Liver (tissue), 9 donors: ENCODE measurements around the gene IFNGR2. TPM values are rescaled to one million over a fixed set of nuclear protein-coding genes. Genes with fewer than 3 reads are reported as not detected.

Experiments used
- DNase-seq: peaks from one replicate; pipeline ENCODE4 v3.0.0-alpha.2; 2017; ENCODE audit warnings: low spot score
- H3K27ac ChIP-seq, 2 donors: one replicate each; pipeline ENCODE4 v1.7.0; 2013; ENCODE audit warnings: inconsistent platforms in 2 of 2, low read length in 2 of 2, control low read depth in 1 of 2, low read depth in 1 of 2, mild to moderate bottlenecking in 1 of 2
- H3K27me3 ChIP-seq, 4 donors: one replicate each; pipeline versions ENCODE4 v1.6.1 to v1.7.0; 2013; ENCODE audit warnings: low read length in 3 of 4, inconsistent platforms in 1 of 4, mild to moderate bottlenecking in 1 of 4, moderate library complexity in 1 of 4; ENCODE audit not compliant: control insufficient read depth in 4 of 4, insufficient read depth in 4 of 4
- H3K36me3 ChIP-seq, 4 donors: one replicate each; pipeline versions ENCODE4 v1.6.1 to v1.7.0; 2013; ENCODE audit warnings: low read length in 3 of 4, mild to moderate bottlenecking in 3 of 4, low read depth in 1 of 4, moderate library complexity in 1 of 4; ENCODE audit not compliant: control insufficient read depth in 4 of 4, insufficient read depth in 3 of 4
- H3K4me1 ChIP-seq, 4 donors: one replicate each; pipeline versions ENCODE4 v1.6.1 to v1.7.0; 2013; ENCODE audit warnings: low read length in 3 of 4, mild to moderate bottlenecking in 3 of 4, moderate library complexity in 1 of 4; ENCODE audit not compliant: control insufficient read depth in 4 of 4, insufficient read depth in 4 of 4
- H3K4me3 ChIP-seq, 3 donors: one replicate each; pipeline versions ENCODE4 v1.6.1 to v1.7.0; 2013; ENCODE audit warnings: low read length in 3 of 3, control low read depth in 1 of 3, low read depth in 1 of 3, mild to moderate bottlenecking in 1 of 3
- H3K9ac ChIP-seq, 2 donors: one replicate each; pipeline ENCODE4 v1.7.0; 2013; ENCODE audit warnings: low read length in 2 of 2, mild to moderate bottlenecking in 2 of 2, moderate library complexity in 2 of 2, control low read depth in 1 of 2, low read depth in 1 of 2
- H3K9me3 ChIP-seq, 4 donors: one replicate each; pipeline versions ENCODE4 v1.6.1 to v1.7.0; 2013; ENCODE audit warnings: low read length in 3 of 4; ENCODE audit not compliant: control insufficient read depth in 4 of 4
- EGR1 ChIP-seq, 2 donors: IDR thresholded peaks; 2 replicates each; pipeline ENCODE4 v1.6.1; 2016 to 2018; ENCODE audit warnings: antibody characterized with exemption in 2 of 2, low read depth in 2 of 2
- FOXA1 ChIP-seq: IDR thresholded peaks from 2 replicates; pipeline ENCODE4 v1.6.1; 2016; ENCODE audit warnings: antibody characterized with exemption
- GABPA ChIP-seq, 2 donors: IDR thresholded peaks in 1 of 2; conservative IDR thresholded peaks in 1 of 2; 2 replicates each; pipeline ENCODE4 v1.6.1; 2016; ENCODE audit warnings: antibody characterized with exemption in 2 of 2, mild to moderate bottlenecking in 1 of 2, moderate library complexity in 1 of 2
- HNF4A ChIP-seq, 2 donors: conservative IDR thresholded peaks; 2 replicates each; pipeline ENCODE4 v1.6.1; 2016; ENCODE audit warnings: antibody characterized with exemption in 2 of 2, mild to moderate bottlenecking in 2 of 2
- HNF4G ChIP-seq: IDR thresholded peaks from 2 replicates; pipeline ENCODE4 v1.6.1; 2016; ENCODE audit warnings: antibody characterized with exemption
- JUND ChIP-seq, 2 donors: IDR thresholded peaks; 2 replicates each; pipeline ENCODE4 v1.6.1; 2016; ENCODE audit warnings: antibody characterized with exemption in 2 of 2
- MAX ChIP-seq: IDR thresholded peaks from 2 replicates; pipeline ENCODE4 v1.6.1; 2016; ENCODE audit warnings: antibody characterized with exemption
- NR2F2 ChIP-seq: IDR thresholded peaks from 2 replicates; pipeline ENCODE4 v1.6.1; 2016; ENCODE audit warnings: antibody characterized with exemption
- RAD21 ChIP-seq, 2 donors: IDR thresholded peaks; 2 replicates each; pipeline ENCODE4 v1.6.1; 2016; ENCODE audit warnings: antibody characterized with exemption in 2 of 2, mild to moderate bottlenecking in 2 of 2
- RXRA ChIP-seq, 2 donors: IDR thresholded peaks; 2 replicates each; pipeline ENCODE4 v1.6.1; 2017 to 2018; ENCODE audit warnings: antibody characterized with exemption in 2 of 2, mild to moderate bottlenecking in 1 of 2
- TAF1 ChIP-seq: conservative IDR thresholded peaks from 2 replicates; pipeline ENCODE4 v1.6.1; 2016; ENCODE audit warnings: antibody characterized with exemption, mild to moderate bottlenecking
- YY1 ChIP-seq: IDR thresholded peaks from 2 replicates; pipeline ENCODE4 v1.6.1; 2016; ENCODE audit warnings: antibody characterized with exemption, mild to moderate bottlenecking
- WGBS: extraction: QIAGEN DNeasy Blood & Tissue Kit; methylation state at CpG from one replicate; pipeline ENCODE4 v1.1.7; 2013; 5-methylcytosine and 5-hydroxymethylcytosine counted together
- polyA plus RNA-seq, 2 donors: library from polyadenylated mRNA; stranded (reverse) in 1 of 2; unstranded in 1 of 2; fragments of 200-250 nt in 1 of 2; fragments of >200 nt in 1 of 2; fragmentation: Nextera tagmentation in 1 of 2; extraction: Ambion mirVana in 1 of 2; gene quantifications; one replicate each; pipeline versions ENCODE4 v1.2.1 to v1.2.3, GENCODE V29; 2013 to 2015
- total RNA-seq, 2 donors: library from RNA; depleted of rRNA; stranded (reverse); fragments of >200 nt; gene quantifications; one replicate each; pipeline ENCODE4 v1.2.3, GENCODE V29; 2014
- TF ChIP-seq, protein P1 (sequence below): fragments of 150-350 bp; IDR thresholded peaks from 2 replicates; pipeline ENCODE4 v1.5.1; 2017; ENCODE audit warnings: improper control_type of control experiment, low read depth, low read length; ENCODE audit not compliant: missing input control
- TF ChIP-seq, protein P2 (sequence below): IDR thresholded peaks from 2 replicates; pipeline ENCODE4 v1.6.1; 2016; ENCODE audit warnings: antibody characterized with exemption
- TF ChIP-seq, protein P3 (sequence below): IDR thresholded peaks from 2 replicates; pipeline ENCODE4 v1.6.1; 2016; ENCODE audit warnings: antibody characterized with exemption
- TF ChIP-seq, protein P4 (sequence below): IDR thresholded peaks from 2 replicates; pipeline ENCODE4 v1.6.1; 2016; ENCODE audit warnings: antibody characterized with exemption, mild to moderate bottlenecking
- donor health status: healthy.
- donor health status: healthy.
- donor health status: healthy.
- donor health status: healthy.
- donor health status: healthy.

Gene IFNGR2
- total and polyA plus RNA-seq, 4 donors: 23.0 to 24.3 (median 23.4) TPM

DNA sequence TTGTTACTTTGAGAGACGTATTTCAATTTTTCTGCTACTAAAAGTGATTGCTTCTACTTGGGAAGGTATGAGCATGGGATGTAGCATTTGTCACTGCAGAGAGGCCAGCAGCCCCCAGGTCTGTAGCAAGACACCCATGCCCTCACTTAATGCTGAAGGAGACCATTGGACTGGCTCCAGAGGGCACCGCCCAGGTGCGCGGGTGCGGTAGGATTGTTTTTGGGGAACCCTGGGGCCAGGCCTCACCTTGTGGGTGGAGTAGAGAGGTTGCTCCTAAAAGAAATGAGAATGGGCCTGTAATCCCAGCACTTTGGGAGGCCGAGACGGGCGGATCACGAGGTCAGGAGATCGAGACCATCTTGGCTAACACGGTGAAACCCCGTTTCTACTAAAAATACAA, 30.6 kb upstream of the IFNGR2 start:
- Histone ChIP-seq H3K4me3 (no peak overlapping the region), H3K27me3 (no peaks in the 10 kb centered on the region), H3K36me3 (no peaks in the 10 kb centered on the region), H3K27ac (no peak overlapping the region), H3K4me1 (no peaks in the 10 kb centered on the region), H3K9ac (no peak overlapping the region), H3K9me3 (peaks cover 0 to 3% (median under 1%) of the 10 kb centered on the region in 4 donors)
- no peak for TF ChIP-seq YY1
- TF ChIP-seq, protein P1, sequence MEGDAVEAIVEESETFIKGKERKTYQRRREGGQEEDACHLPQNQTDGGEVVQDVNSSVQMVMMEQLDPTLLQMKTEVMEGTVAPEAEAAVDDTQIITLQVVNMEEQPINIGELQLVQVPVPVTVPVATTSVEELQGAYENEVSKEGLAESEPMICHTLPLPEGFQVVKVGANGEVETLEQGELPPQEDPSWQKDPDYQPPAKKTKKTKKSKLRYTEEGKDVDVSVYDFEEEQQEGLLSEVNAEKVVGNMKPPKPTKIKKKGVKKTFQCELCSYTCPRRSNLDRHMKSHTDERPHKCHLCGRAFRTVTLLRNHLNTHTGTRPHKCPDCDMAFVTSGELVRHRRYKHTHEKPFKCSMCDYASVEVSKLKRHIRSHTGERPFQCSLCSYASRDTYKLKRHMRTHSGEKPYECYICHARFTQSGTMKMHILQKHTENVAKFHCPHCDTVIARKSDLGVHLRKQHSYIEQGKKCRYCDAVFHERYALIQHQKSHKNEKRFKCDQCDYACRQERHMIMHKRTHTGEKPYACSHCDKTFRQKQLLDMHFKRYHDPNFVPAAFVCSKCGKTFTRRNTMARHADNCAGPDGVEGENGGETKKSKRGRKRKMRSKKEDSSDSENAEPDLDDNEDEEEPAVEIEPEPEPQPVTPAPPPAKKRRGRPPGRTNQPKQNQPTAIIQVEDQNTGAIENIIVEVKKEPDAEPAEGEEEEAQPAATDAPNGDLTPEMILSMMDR: no peak
- TF ChIP-seq NR2F2: no peak
- TF ChIP-seq MAX: no peak
- TF ChIP-seq, protein P2, sequence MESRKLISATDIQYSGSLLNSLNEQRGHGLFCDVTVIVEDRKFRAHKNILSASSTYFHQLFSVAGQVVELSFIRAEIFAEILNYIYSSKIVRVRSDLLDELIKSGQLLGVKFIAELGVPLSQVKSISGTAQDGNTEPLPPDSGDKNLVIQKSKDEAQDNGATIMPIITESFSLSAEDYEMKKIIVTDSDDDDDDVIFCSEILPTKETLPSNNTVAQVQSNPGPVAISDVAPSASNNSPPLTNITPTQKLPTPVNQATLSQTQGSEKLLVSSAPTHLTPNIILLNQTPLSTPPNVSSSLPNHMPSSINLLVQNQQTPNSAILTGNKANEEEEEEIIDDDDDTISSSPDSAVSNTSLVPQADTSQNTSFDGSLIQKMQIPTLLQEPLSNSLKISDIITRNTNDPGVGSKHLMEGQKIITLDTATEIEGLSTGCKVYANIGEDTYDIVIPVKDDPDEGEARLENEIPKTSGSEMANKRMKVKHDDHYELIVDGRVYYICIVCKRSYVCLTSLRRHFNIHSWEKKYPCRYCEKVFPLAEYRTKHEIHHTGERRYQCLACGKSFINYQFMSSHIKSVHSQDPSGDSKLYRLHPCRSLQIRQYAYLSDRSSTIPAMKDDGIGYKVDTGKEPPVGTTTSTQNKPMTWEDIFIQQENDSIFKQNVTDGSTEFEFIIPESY: no peak
- TF ChIP-seq RAD21 (IDR thresholded peaks at IDR 0.05): no peak
- no peak for TF ChIP-seq HNF4G
- no peak for TF ChIP-seq JUND (IDR thresholded peaks at IDR 0.05)
- no peak for TF ChIP-seq FOXA1
- TF ChIP-seq GABPA (IDR thresholded peaks at IDR 0.05 in 1 of 2, conservative IDR thresholded peaks at IDR 0.05 in 1 of 2): no peak
- no peak for TF ChIP-seq TAF1
- TF ChIP-seq HNF4A (conservative IDR thresholded peaks at IDR 0.05): no peak
- DNase-seq: no peak
- WGBS: 98% methylated on average over 12 of the region's 12 CpGs

DNA sequence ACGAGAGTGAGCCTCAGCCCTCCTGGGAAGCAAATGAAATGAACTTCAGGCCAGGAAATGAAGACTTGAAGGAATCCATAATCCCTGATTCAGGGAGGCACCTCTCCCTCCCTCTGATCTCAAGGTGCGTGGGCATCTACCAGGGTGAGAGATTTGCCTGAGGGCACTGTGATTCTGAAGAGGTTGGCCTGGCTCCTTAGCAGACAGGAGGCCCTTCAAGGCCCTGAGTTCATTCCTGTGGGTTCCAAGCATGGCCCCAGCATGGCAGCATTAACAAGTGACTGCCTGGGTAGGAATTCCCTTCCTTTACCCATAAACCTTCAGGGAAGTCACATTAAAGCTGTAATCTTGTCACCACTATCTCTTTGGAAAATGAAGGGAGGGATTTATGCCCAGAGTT, 29.8 kb upstream of the IFNGR2 start:
- H3K36me3 ChIP-seq: no peaks in the 10 kb centered on the region
- H3K9ac ChIP-seq: no peak overlapping the region
- 91% methylated on average over 2 of the region's 2 CpGs for WGBS
- no peak for TF ChIP-seq GABPA (IDR thresholded peaks at IDR 0.05 in 1 of 2, conservative IDR thresholded peaks at IDR 0.05 in 1 of 2)
- no peak overlapping the region for H3K4me3 ChIP-seq
- no peaks in the 10 kb centered on the region for H3K9me3 ChIP-seq
- H3K27ac ChIP-seq: peak overlapping the region; percentile 10 to 29
- no peaks in the 10 kb centered on the region for H3K4me1 ChIP-seq
- no peak for DNase-seq
- H3K27me3 ChIP-seq: no peaks in the 10 kb centered on the region

DNA sequence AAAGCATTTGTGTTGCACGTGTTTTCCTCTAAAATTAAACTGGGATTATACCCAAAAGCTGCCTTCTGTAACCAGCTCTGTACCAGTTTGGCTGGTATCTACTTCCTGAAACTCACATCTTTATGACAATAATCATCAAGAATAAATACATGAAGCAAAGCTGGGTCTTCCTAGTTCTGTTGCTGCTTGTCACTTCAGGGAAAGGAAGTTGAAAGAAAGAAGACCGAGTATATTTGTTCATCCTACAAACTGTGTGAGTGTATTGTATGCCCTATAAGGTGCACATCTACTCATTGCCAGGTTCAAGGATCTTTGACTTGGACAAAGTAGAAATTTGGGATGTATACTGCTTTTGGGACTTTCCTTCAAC, 29.1 kb upstream of the IFNGR2 start:
- Histone ChIP-seq H3K27me3 (no peaks in the 10 kb centered on the region), H3K36me3 (no peaks in the 10 kb centered on the region), H3K4me1 (no peaks in the 10 kb centered on the region), H3K9me3 (no peaks in the 10 kb centered on the region), H3K9ac (no peak overlapping the region), H3K4me3 (no peak overlapping the region), H3K27ac (peak overlapping the region; percentile 10 to 42)
- DNase-seq: no peak
- WGBS: 64% methylated on average over 2 of the region's 2 CpGs
- TF ChIP-seq NR2F2: no peak
- TF ChIP-seq, protein P1: no peak
- no peak for TF ChIP-seq TAF1
- TF ChIP-seq FOXA1: no peak
- TF ChIP-seq YY1: no peak
- TF ChIP-seq GABPA (IDR thresholded peaks at IDR 0.05 in 1 of 2, conservative IDR thresholded peaks at IDR 0.05 in 1 of 2): no peak
- TF ChIP-seq JUND (IDR thresholded peaks at IDR 0.05): no peak
- TF ChIP-seq, protein P3, sequence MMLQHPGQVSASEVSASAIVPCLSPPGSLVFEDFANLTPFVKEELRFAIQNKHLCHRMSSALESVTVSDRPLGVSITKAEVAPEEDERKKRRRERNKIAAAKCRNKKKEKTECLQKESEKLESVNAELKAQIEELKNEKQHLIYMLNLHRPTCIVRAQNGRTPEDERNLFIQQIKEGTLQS: no peak
- TF ChIP-seq EGR1 (IDR thresholded peaks at IDR 0.05; ENCODE audit: low read depth in 2 of 2): no peak
- TF ChIP-seq RXRA (IDR thresholded peaks at IDR 0.05): no peak
- TF ChIP-seq, protein P4, sequence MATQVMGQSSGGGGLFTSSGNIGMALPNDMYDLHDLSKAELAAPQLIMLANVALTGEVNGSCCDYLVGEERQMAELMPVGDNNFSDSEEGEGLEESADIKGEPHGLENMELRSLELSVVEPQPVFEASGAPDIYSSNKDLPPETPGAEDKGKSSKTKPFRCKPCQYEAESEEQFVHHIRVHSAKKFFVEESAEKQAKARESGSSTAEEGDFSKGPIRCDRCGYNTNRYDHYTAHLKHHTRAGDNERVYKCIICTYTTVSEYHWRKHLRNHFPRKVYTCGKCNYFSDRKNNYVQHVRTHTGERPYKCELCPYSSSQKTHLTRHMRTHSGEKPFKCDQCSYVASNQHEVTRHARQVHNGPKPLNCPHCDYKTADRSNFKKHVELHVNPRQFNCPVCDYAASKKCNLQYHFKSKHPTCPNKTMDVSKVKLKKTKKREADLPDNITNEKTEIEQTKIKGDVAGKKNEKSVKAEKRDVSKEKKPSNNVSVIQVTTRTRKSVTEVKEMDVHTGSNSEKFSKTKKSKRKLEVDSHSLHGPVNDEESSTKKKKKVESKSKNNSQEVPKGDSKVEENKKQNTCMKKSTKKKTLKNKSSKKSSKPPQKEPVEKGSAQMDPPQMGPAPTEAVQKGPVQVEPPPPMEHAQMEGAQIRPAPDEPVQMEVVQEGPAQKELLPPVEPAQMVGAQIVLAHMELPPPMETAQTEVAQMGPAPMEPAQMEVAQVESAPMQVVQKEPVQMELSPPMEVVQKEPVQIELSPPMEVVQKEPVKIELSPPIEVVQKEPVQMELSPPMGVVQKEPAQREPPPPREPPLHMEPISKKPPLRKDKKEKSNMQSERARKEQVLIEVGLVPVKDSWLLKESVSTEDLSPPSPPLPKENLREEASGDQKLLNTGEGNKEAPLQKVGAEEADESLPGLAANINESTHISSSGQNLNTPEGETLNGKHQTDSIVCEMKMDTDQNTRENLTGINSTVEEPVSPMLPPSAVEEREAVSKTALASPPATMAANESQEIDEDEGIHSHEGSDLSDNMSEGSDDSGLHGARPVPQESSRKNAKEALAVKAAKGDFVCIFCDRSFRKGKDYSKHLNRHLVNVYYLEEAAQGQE: no peak
- TF ChIP-seq HNF4A (conservative IDR thresholded peaks at IDR 0.05): no peak
